K562 (cell line): Measurements from ENCODE around the gene SLC31A1. TPM values are rescaled to one million over a fixed set of nuclear protein-coding genes. Genes with fewer than 3 reads are reported as not detected.

Experiments used
- ATAC-seq: fragments of 200-7000 bp; cut with Tn5 transposase; 3 replicates; pipeline ENCODE4 v1.9.1; 2020; ENCODE audit warnings: moderate library complexity
- BruUV-seq: library from RNA; stranded (reverse); fragments of 400-500 nt; replicated peaks from 2 replicates; lab custom pipeline; 2021; lab: Mats Ljungman, UMichigan
- CTCF ChIA-PET: fragments of 300-600 bp; formaldehyde crosslinking; extraction: SDS; loops from one replicate; lab custom pipeline; 2021; ENCODE audit warnings: low intra/inter-chr PET ratio; lab: Yijun Ruan, JAX
- POLR2A ChIA-PET: fragments of 300-600, 350-650 bp; sonication (Branson Sonifier 250); formaldehyde crosslinking; extraction: SDS; loops from one replicate; lab custom pipeline; 2021; ENCODE audit warnings: antibody characterized with exemption, inconsistent platforms; lab: Yijun Ruan, JAX
- DNase-seq, 4 experiments: peaks; one replicate each; pipeline versions ENCODE4 v3.0.0 to v3.0.0-alpha.2; 2011 to 2018; ENCODE audit warnings: low spot score in 3 of 4, mixed read lengths in 3 of 4; ENCODE audit errors: extremely low read depth in 1 of 4
- FAIRE-seq: peaks from 2 replicates; lab custom pipeline; 2011; peaks lifted over from hg19 to GRCh38; lab: Jason Lieb, UNC
- H2AFZ ChIP-seq: 2 replicates; pipeline ENCODE4 v1.6.0; 2011; ENCODE audit warnings: low read depth, low read length, control low read depth, inconsistent platforms
- H3K27ac ChIP-seq: fragments of 200-600 bp; 3 replicates; pipeline ENCODE4 v1.8.0; 2011; ENCODE audit warnings: low read depth, mild to moderate bottlenecking, control low read depth, inconsistent platforms, low read length, moderate library complexity, mixed read lengths; ENCODE audit errors: extremely low read depth
- H3K27me3 ChIP-seq, 2 experiments: fragments of 300-600 bp in 1 of 2; 2 replicates in 1 of 2; 3 replicates in 1 of 2; pipeline versions ENCODE4 v1.6.0 to v1.8.0; 2011; ENCODE audit warnings: inconsistent platforms in 2 of 2, low read length in 2 of 2, mild to moderate bottlenecking in 1 of 2, mixed read lengths in 1 of 2, moderate library complexity in 1 of 2; ENCODE audit not compliant: control insufficient read depth in 2 of 2, insufficient read depth in 2 of 2
- H3K36me3 ChIP-seq: fragments of 300-600 bp; 3 replicates; pipeline ENCODE4 v1.8.0; 2011; ENCODE audit warnings: mild to moderate bottlenecking, low read length, inconsistent platforms; ENCODE audit not compliant: control insufficient read depth, insufficient read depth
- H3K4me1 ChIP-seq, 2 experiments: fragments of 200-600 bp in 1 of 2; replicated peaks in 1 of 2; 2 replicates in 1 of 2; 3 replicates in 1 of 2; pipeline versions ENCODE4 v1.5.1 to v1.8.0; 2011; ENCODE audit warnings: inconsistent platforms in 2 of 2, low read length in 2 of 2, mild to moderate bottlenecking in 1 of 2, mixed read lengths in 1 of 2, moderate library complexity in 1 of 2; ENCODE audit not compliant: control insufficient read depth in 2 of 2, insufficient read depth in 2 of 2
- H3K4me2 ChIP-seq: 2 replicates; pipeline ENCODE4 v1.6.1; 2011; ENCODE audit warnings: low read length, control low read depth, inconsistent platforms, mixed read lengths; ENCODE audit not compliant: insufficient read depth
- H3K4me3 ChIP-seq: fragments of 200-600 bp; sonication (generic), shearing (Covaris generic); 2 replicates; pipeline ENCODE4 v1.5.1; 2016; ENCODE audit warnings: control low read depth, inconsistent platforms
- H3K79me2 ChIP-seq: fragments of 200-600 bp; 3 replicates; pipeline ENCODE4 v1.8.0; 2011; ENCODE audit warnings: low read length, inconsistent platforms; ENCODE audit not compliant: control insufficient read depth, insufficient read depth
- H3K9ac ChIP-seq, 2 experiments: 2 replicates each; pipeline versions ENCODE4 v1.6.0 to v1.6.1; 2011; ENCODE audit warnings: low read depth in 2 of 2, low read length in 2 of 2, control low read depth in 1 of 2, inconsistent platforms in 1 of 2, mild to moderate bottlenecking in 1 of 2, mixed read lengths in 1 of 2; ENCODE audit not compliant: insufficient read depth in 1 of 2
- H3K9me1 ChIP-seq: one replicate; pipeline ENCODE4 v1.6.0; 2011; ENCODE audit warnings: inconsistent platforms, mild to moderate bottlenecking, low read length, moderate library complexity; ENCODE audit not compliant: control insufficient read depth, insufficient read depth
- H3K9me3 ChIP-seq: replicated peaks from 2 replicates; pipeline ENCODE4 v1.5.1; 2011; ENCODE audit warnings: low read depth, low read length, inconsistent platforms; ENCODE audit not compliant: control insufficient read depth, insufficient read depth
- H4K20me1 ChIP-seq: replicated peaks from 2 replicates; pipeline ENCODE4 v1.6.1; 2011; ENCODE audit warnings: low read length, inconsistent platforms, mixed read lengths; ENCODE audit not compliant: control insufficient read depth, insufficient read depth
- ATF3 ChIP-seq, 2 experiments: fragments of 450-650 bp in 1 of 2; sonication (generic) in 1 of 2; formaldehyde crosslinking in 1 of 2; IDR thresholded peaks in 1 of 2; conservative IDR thresholded peaks in 1 of 2; 2 replicates each; pipeline versions ENCODE4 v1.6.1 to v1.8.1; 2016 to 2023; ENCODE audit warnings: mild to moderate bottlenecking in 2 of 2, moderate library complexity in 2 of 2, inconsistent platforms in 1 of 2, missing genetic modification reagents in 1 of 2
- CREBBP ChIP-seq: IDR thresholded peaks from one replicate; pipeline ENCODE4 v1.6.1; 2012; ENCODE audit warnings: low read depth, mild to moderate bottlenecking, control low read depth, inconsistent platforms, low read length
- ELF4 ChIP-seq: fragments of 450-650 bp; formaldehyde crosslinking; IDR thresholded peaks from 2 replicates; pipeline ENCODE4 v1.4.0; 2022; ENCODE audit warnings: missing genetic modification characterization
- FOXM1 ChIP-seq, 2 experiments: fragments of 450-650 bp in 1 of 2; sonication (generic) in 1 of 2; formaldehyde crosslinking in 1 of 2; IDR thresholded peaks; 2 replicates each; pipeline versions ENCODE4 v1.6.1 to v1.9.0; 2017 to 2022; ENCODE audit warnings: low read depth in 2 of 2, mild to moderate bottlenecking in 2 of 2, missing genetic modification reagents in 1 of 2, moderate library complexity in 1 of 2
- GABPB2 ChIP-seq: fragments of 250-450 bp; sonication (Bioruptor Pico); conservative IDR thresholded peaks from 2 replicates; pipeline ENCODE4 v1.5.1; 2021; ENCODE audit warnings: mild to moderate bottlenecking
- HDAC8 ChIP-seq: fragments of 450-650 bp; IDR thresholded peaks from 2 replicates; pipeline ENCODE4 v1.6.1; 2016; ENCODE audit warnings: mild to moderate bottlenecking, missing genetic modification characterization, moderate library complexity, missing compliant biosample characterization
- KAT7 ChIP-seq: sonication (generic); formaldehyde crosslinking; IDR thresholded peaks from 2 replicates; pipeline ENCODE4 v1.8.0; 2022; ENCODE audit warnings: missing genetic modification reagents, mild to moderate bottlenecking, borderline replicate concordance
- KDM2B ChIP-seq: fragments of 250-450 bp; sonication (Bioruptor Pico); IDR thresholded peaks from 2 replicates; pipeline ENCODE4 v1.8.0; 2021; ENCODE audit warnings: mild to moderate bottlenecking, moderate library complexity
- PHF20 ChIP-seq: fragments of 450-650 bp; IDR thresholded peaks from 2 replicates; pipeline ENCODE4 v1.6.1; 2018; ENCODE audit not compliant: partially characterized antibody
- SMAD3 ChIP-seq: fragments of 450-650 bp; formaldehyde crosslinking; conservative IDR thresholded peaks from 2 replicates; pipeline ENCODE4 v1.4.0; 2020; ENCODE audit warnings: mild to moderate bottlenecking
- SP1 ChIP-seq: sonication (generic); formaldehyde crosslinking; IDR thresholded peaks from 2 replicates; pipeline ENCODE4 v1.8.1; 2022; ENCODE audit warnings: mild to moderate bottlenecking, missing genetic modification reagents
- STAT6 ChIP-seq: sonication (generic); formaldehyde crosslinking; IDR thresholded peaks from 2 replicates; pipeline ENCODE4 v1.8.1; 2023; ENCODE audit warnings: mild to moderate bottlenecking, missing genetic modification reagents
- USF2 ChIP-seq: sonication (generic); formaldehyde crosslinking; IDR thresholded peaks from 2 replicates; pipeline ENCODE4 v1.5.0; 2020; ENCODE audit warnings: missing genetic modification reagents
- XRCC3 ChIP-seq: fragments of 450-650 bp; IDR thresholded peaks from 2 replicates; pipeline ENCODE4 v1.6.1; 2017; ENCODE audit warnings: mild to moderate bottlenecking, moderate library complexity
- ZC3H8 ChIP-seq: fragments of 450-650 bp; IDR thresholded peaks from 2 replicates; pipeline ENCODE4 v1.6.1; 2017
- ZNF316 ChIP-seq: fragments of 450-650 bp; IDR thresholded peaks from 2 replicates; pipeline ENCODE4 v1.6.1; 2016
- ZNF551 ChIP-seq: fragments of 250-450 bp; sonication (Bioruptor Pico); IDR thresholded peaks from 2 replicates; pipeline ENCODE4 v1.5.0; 2021; ENCODE audit warnings: mild to moderate bottlenecking, moderate library complexity
- WGBS: fragments of 100-300 bp; shearing (Covaris generic); methylation state at CpG from one replicate; pipeline ENCODE4 v1.1.6; 2016; ENCODE audit warnings: low coverage, mixed read lengths; ENCODE audit not compliant: insufficient coverage; ENCODE audit errors: missing lambda C conversion rate; 5-methylcytosine and 5-hydroxymethylcytosine counted together
- in situ Hi-C: fragments of 300-500 bp; cut with MboI; formaldehyde crosslinking; loops from 4 replicates; pipeline ENCODE4 v1.15.0; 2018; ENCODE audit warnings: inconsistent platforms, mixed read lengths
- intact Hi-C: fragments of 100-400 bp; cut with micrococcal nuclease; formaldehyde crosslinking; loops from 2 replicates; pipeline ENCODE4 v1.14.2; 2022
- polyA plus RNA-seq, 8 experiments: library from polyadenylated mRNA; depleted of rRNA in 4 of 8; stranded (reverse) in 5 of 8; unstranded in 3 of 8; fragments of >200 nt; fragmentation: Nextera tagmentation in 2 of 8; fragmentation: Illumina TruSeq in 1 of 8; extraction: Ambion mirVana in 2 of 8; extraction: Trizol in 1 of 8; gene quantifications; 2 replicates each; pipeline versions ENCODE4 v1.2.1 to v1.2.3, GENCODE V29; 2011 to 2014; ENCODE audit warnings: inconsistent platforms in 1 of 8, missing spikeins in 1 of 8
- total RNA-seq, 7 experiments: library from RNA; depleted of rRNA in 6 of 7; stranded (reverse); fragments of >200 nt in 6 of 7; fragmentation: Illumina TruSeq in 2 of 7; extraction: Trizol in 2 of 7; gene quantifications; 2 replicates each; pipeline versions ENCODE4 v1.2.1 to v1.2.3, GENCODE V29; 2011 to 2021; ENCODE audit warnings: low replicate concordance in 1 of 7

SLC31A1 gene
- total and polyA plus RNA-seq, 9 of the 15 experiments (the other 6 are each of a cell fraction or from before 2014, with no cell fraction given), result 15.4 to 40.7 (median 25.9) TPM

- H3K36me3 ChIP-seq, result peaks cover 89% of the 10 kb centered on the region
- ChIA-PET CTCF (no interaction called here), POLR2A (interaction anchor here (0.8 to 1.9 kb wide), 4 partner anchors 9 to 102 kb away, joined by 3 to 7 read pairs (median 4); partner anchors contain the start of genes CDC26 and PRPF4)
- TF ChIP-seq USF2, result no peak
- no peak for TF ChIP-seq KAT7
- TF ChIP-seq ATF3 (IDR thresholded peaks at IDR 0.05), result no peak
- no peak for TF ChIP-seq ATF3 (CRISPR knock-in tag; conservative IDR thresholded peaks at IDR 0.05)
- no peak for TF ChIP-seq PHF20
- no peak for TF ChIP-seq SMAD3 (CRISPR knock-in tag)
- no peak for TF ChIP-seq CREBBP
- no peak for TF ChIP-seq SP1
- no peak for TF ChIP-seq ZNF316
- no peak for TF ChIP-seq GABPB2
- no peak for TF ChIP-seq ELF4
- no peak for TF ChIP-seq FOXM1 (IDR thresholded peaks at IDR 0.05; ENCODE audit: low read depth)
- TF ChIP-seq FOXM1 (CRISPR knock-in tag; IDR thresholded peaks at IDR 0.05; ENCODE audit: low read depth), result no peak
- no peak for TF ChIP-seq HDAC8 (tag)
- TF ChIP-seq ZC3H8, result no peak
- no peak for TF ChIP-seq XRCC3
- TF ChIP-seq STAT6, result no peak
- TF ChIP-seq ZNF551 (CRISPR knock-in tag), result no peak
- no peak for TF ChIP-seq KDM2B (CRISPR knock-in tag)
- in situ Hi-C loops (no loop called here), intact Hi-C loops (no loop called here)
- H3K27me3 ChIP-seq, result no peaks in the 10 kb centered on the region
- H3K27ac ChIP-seq, result no peak overlapping the region
- FAIRE-seq (no peak), ATAC-seq (no peak), DNase-seq (no peak)
- no peaks in the 10 kb centered on the region for H4K20me1 ChIP-seq
- no peaks in the 10 kb centered on the region for H3K9me3 ChIP-seq
- no TSS peak for BruUV-seq
- no peaks in the 10 kb centered on the region for H3K79me2 ChIP-seq
- H3K4me2 ChIP-seq, result no peak overlapping the region
- H2AFZ ChIP-seq, result no peak overlapping the region
- H3K9me1 ChIP-seq, result no peaks in the 10 kb centered on the region
- no peak overlapping the region for H3K9ac ChIP-seq
- 83% methylated on average over 3 of the region's 3 CpGs for WGBS
- H3K4me1 ChIP-seq, result no peaks in the 10 kb centered on the region
- no peak overlapping the region for H3K4me3 ChIP-seq
Measured at GRCh38 chr9:113173341-113173740, 48.0 kb upstream of the SLC31A1 start.
